HG03108 (cell line): Measurements from ENCODE around the gene DISC1.

Experiments used
- ATAC-seq: cut with Tn5 transposase; IDR thresholded peaks from one replicate; pipeline ENCODE4 v1.9.1; 2021; ENCODE audit warnings: moderate library complexity; ENCODE audit not compliant: unreplicated experiment

The DISC1 gene

GRCh38 chr1:232018231-232019025, 391.8 kb downstream of the DISC1 start:
- ATAC-seq, result no peak

- ATAC-seq, result no peak
Observed at GRCh38 chr1:232019026-232019340, 392.4 kb downstream of the DISC1 start.

GRCh38 chr1:232020352-232020751, 393.8 kb downstream of the DISC1 start:
- no peak for ATAC-seq

- no peak for ATAC-seq
Observed at GRCh38 chr1:232029315-232029714, 402.7 kb downstream of the DISC1 start.

- no peak for ATAC-seq
Observed at GRCh38 chr1:232031156-232031555, 404.6 kb downstream of the DISC1 start.

- no peak for ATAC-seq
Observed at GRCh38 chr1:232033285-232033684, 406.7 kb downstream of the DISC1 start.

GRCh38 chr1:232034556-232034955, 408.0 kb downstream of the DISC1 start:
- no peak for ATAC-seq

GRCh38 chr1:232036181-232036933, 409.8 kb downstream of the DISC1 start:
- no peak for ATAC-seq

GRCh38 chr1:232037774-232038388, 411.3 kb downstream of the DISC1 start:
- no peak for ATAC-seq

- ATAC-seq, result no peak
Observed at GRCh38 chr1:232038706-232039677, 412.4 kb downstream of the DISC1 start.

GRCh38 chr1:232040260-232040659, 413.7 kb downstream of the DISC1 start:
- ATAC-seq, result no peak

GRCh38 chr1:232044728-232045127, 418.1 kb downstream of the DISC1 start:
- no peak for ATAC-seq

- no peak for ATAC-seq
Observed at GRCh38 chr1:232045139-232045994, 418.8 kb downstream of the DISC1 start.

- ATAC-seq, result no peak
Observed at GRCh38 chr1:232046451-232047306, 420.1 kb downstream of the DISC1 start.

GRCh38 chr1:232047473-232047872, 420.9 kb downstream of the DISC1 start:
- ATAC-seq, result no peak

- no peak for ATAC-seq
Observed at GRCh38 chr1:232048481-232048880, 421.9 kb downstream of the DISC1 start.

- no peak for ATAC-seq
Observed at GRCh38 chr1:232049335-232049734, 422.7 kb downstream of the DISC1 start.

GRCh38 chr1:232057217-232057895, 430.8 kb downstream of the DISC1 start:
- no peak for ATAC-seq
